CD8-positive, alpha-beta memory T cell (primary cell): ENCODE results near the gene ARF1. TPM values are rescaled to one million over a fixed set of nuclear protein-coding genes. Genes with fewer than 3 reads are reported as not detected.

Experiments
- CTCF ChIA-PET: fragments of 350-600 bp; sonication (Branson Sonifier 250); formaldehyde crosslinking; loops from one replicate; lab custom pipeline; 2021; ENCODE audit warnings: antibody characterized with exemption; lab: Charles Lee
- POLR2A ChIA-PET: fragments of 350-600 bp; sonication (Branson Sonifier 250); formaldehyde crosslinking; loops from one replicate; lab custom pipeline; 2021; ENCODE audit warnings: antibody characterized with exemption; lab: Charles Lee
- DNase-seq, 5 donors: peaks; one replicate each; pipeline versions ENCODE4 v3.0.0 to v3.0.0-alpha.2; 2020 to 2022; ENCODE audit warnings: mixed read lengths in 1 of 5
- H3K27ac ChIP-seq: one replicate; pipeline ENCODE4 v1.7.0; 2013; ENCODE audit warnings: low read depth, mild to moderate bottlenecking, low read length, moderate library complexity
- H3K27me3 ChIP-seq: 2 replicates; pipeline ENCODE4 v1.7.0; 2013; ENCODE audit warnings: low read length, mild to moderate bottlenecking; ENCODE audit not compliant: insufficient read depth, poor library complexity, severe bottlenecking
- H3K36me3 ChIP-seq: 2 replicates; pipeline ENCODE4 v1.7.0; 2013; ENCODE audit warnings: mild to moderate bottlenecking, low read length, moderate library complexity; ENCODE audit not compliant: insufficient read depth
- H3K4me1 ChIP-seq: 2 replicates; pipeline ENCODE4 v1.7.0; 2013; ENCODE audit warnings: mild to moderate bottlenecking, low read length, moderate library complexity; ENCODE audit not compliant: insufficient read depth
- H3K4me3 ChIP-seq: 2 replicates; pipeline ENCODE4 v1.7.0; 2013; ENCODE audit warnings: mild to moderate bottlenecking, low read length
- H3K9me3 ChIP-seq: 2 replicates; pipeline ENCODE4 v1.7.0; 2013; ENCODE audit warnings: mild to moderate bottlenecking, low read length
- H3K27ac Mint-ChIP-seq, 8 donors: one replicate each; pipeline ENCODE4 v1.8.0; 2020 to 2021; ENCODE audit warnings: mixed read lengths in 8 of 8, mild to moderate bottlenecking in 6 of 8, inconsistent platforms in 3 of 8, moderate library complexity in 3 of 8
- H3K27me3 Mint-ChIP-seq, 2 donors: one replicate each; pipeline ENCODE4 v1.8.0; 2020 to 2021; ENCODE audit warnings: mixed read lengths in 2 of 2, mild to moderate bottlenecking in 1 of 2, moderate library complexity in 1 of 2
- H3K36me3 Mint-ChIP-seq, 3 donors: one replicate each; pipeline ENCODE4 v1.8.0; 2020 to 2021; ENCODE audit warnings: mixed read lengths in 3 of 3, inconsistent platforms in 1 of 3, mild to moderate bottlenecking in 1 of 3
- H3K4me1 Mint-ChIP-seq, 3 donors: one replicate each; pipeline ENCODE4 v1.8.0; 2020 to 2021; ENCODE audit warnings: mixed read lengths in 3 of 3, inconsistent platforms in 1 of 3, mild to moderate bottlenecking in 1 of 3
- H3K4me3 Mint-ChIP-seq, 7 donors: one replicate each; pipeline ENCODE4 v1.8.0; 2020 to 2021; ENCODE audit warnings: mixed read lengths in 7 of 7, mild to moderate bottlenecking in 6 of 7, moderate library complexity in 4 of 7, inconsistent platforms in 2 of 7
- H3K9me3 Mint-ChIP-seq, 5 donors: one replicate each; pipeline ENCODE4 v1.8.0; 2020 to 2022; ENCODE audit warnings: mixed read lengths in 5 of 5, mild to moderate bottlenecking in 3 of 5, moderate library complexity in 2 of 5, inconsistent platforms in 1 of 5
- polyA plus RNA-seq: library from polyadenylated mRNA; unstranded; fragments of 300-500 nt; fragmentation: Illumina TruSeq; gene quantifications from one replicate; pipeline ENCODE4 v1.2.3, GENCODE V29; 2021
- total RNA-seq, 2 experiments: library from RNA; stranded (reverse); gene quantifications; one replicate each; pipeline ENCODE4 v1.2.3, GENCODE V29; 2021

The ARF1 gene
- total and polyA plus RNA-seq, 3 experiments from 2014 or later: 379 to 569 (median 379) TPM

DNA sequence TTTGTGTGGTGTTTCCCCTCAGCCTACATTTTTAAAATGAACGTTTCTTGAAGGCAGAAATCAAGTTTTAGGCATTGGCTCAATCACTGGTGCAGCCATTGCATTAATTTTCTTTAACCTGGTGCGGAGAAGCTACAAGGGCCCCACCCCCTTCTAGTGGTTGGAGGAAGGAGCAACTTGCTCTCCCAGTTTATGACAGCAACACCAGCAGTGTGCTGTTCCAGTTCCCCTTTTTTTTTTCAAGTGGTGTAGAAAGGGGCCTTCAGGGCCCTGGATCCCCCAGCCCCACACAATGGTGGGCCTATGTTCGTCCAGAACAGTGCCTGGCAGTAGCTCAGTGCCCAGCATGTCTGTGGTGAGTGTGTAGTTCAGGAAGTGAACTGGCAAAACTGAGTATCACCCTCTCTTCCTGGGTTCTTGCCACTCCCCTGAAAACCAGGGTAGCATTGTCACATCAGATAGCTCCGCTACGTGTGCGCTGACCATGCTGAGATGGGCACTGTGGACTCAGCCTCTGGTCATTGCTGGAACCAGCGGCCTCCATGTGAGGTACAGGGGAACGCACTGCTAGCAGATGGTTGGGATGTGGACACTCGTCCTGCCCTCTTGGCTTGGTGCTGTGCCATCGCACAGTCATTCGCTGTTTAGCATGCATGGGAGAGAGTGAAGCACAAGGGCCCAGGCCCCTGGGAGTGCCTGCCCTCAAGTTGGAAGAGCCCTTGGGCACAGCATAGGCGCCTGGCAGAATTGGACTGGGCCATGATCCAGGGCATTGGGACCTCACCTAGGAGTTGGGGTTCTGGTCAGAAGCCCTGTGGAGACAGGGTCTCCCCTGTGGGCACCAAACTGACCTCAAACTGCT lies 7.2 kb downstream of the ARF1 start:
- ChIA-PET CTCF (interaction anchor here (1.7 kb wide), 1 partner anchor 20 kb away, joined by 3 read pairs; no protein-coding TSS in a partner anchor), POLR2A (interaction anchor here (0.8 to 0.9 kb wide), 2 partner anchors 9 to 12 kb away, joined by 3 read pairs; no protein-coding TSS in a partner anchor)
- peak overlapping the region; percentile 30 for H3K4me3 ChIP-seq
- Mint-ChIP-seq H3K36me3 (peaks cover 4 to 59% (median 11%) of the 10 kb centered on the region in 3 donors), H3K4me3 (peak overlapping the region; percentile 78 to 96 (median 84)), H3K9me3 (peaks cover 0 to 6% (median 3%) of the 10 kb centered on the region in 5 donors), H3K27ac (peak overlapping the region; percentile 83 to 99 (median 95)), H3K4me1 (peaks cover 80 to 96% (median 88%) of the 10 kb centered on the region in 3 donors), H3K27me3 (peaks cover 0 to 3% of the 10 kb centered on the region in 2 donors)
- H3K4me1 ChIP-seq: peaks cover 79% of the 10 kb centered on the region
- H3K27ac ChIP-seq: no peak overlapping the region
- peaks cover 7% of the 10 kb centered on the region for H3K9me3 ChIP-seq
- DNase-seq: peak in 1 of 5 donors; percentile 40
- H3K36me3 ChIP-seq: peaks cover 19% of the 10 kb centered on the region
- H3K27me3 ChIP-seq: no peaks in the 10 kb centered on the region

- CTCF ChIA-PET: interaction anchor here (1.7 kb wide), 1 partner anchor 19 kb away, joined by 3 read pairs; no protein-coding TSS in a partner anchor
- peak overlapping the region in 6 of 7 donors; percentile 65 to 90 (median 82) for H3K4me3 Mint-ChIP-seq
- Histone ChIP-seq H3K4me1 (peaks cover 75% of the 10 kb centered on the region), H3K4me3 (no peak overlapping the region), H3K27me3 (no peaks in the 10 kb centered on the region), H3K27ac (no peak overlapping the region), H3K9me3 (peaks cover 7% of the 10 kb centered on the region), H3K36me3 (peaks cover 19% of the 10 kb centered on the region)
- peaks cover 80 to 96% (median 88%) of the 10 kb centered on the region in 3 donors for H3K4me1 Mint-ChIP-seq
- peak overlapping the region; percentile 23 to 92 (median 81) for H3K27ac Mint-ChIP-seq
- peaks cover 9 to 58% (median 14%) of the 10 kb centered on the region in 3 donors for H3K36me3 Mint-ChIP-seq
- POLR2A ChIA-PET: interaction anchor here (0.6 kb wide), 1 partner anchor 38 kb away, joined by 4 read pairs; no protein-coding TSS in a partner anchor
- peaks cover 0 to 9% (median 6%) of the 10 kb centered on the region in 5 donors for H3K9me3 Mint-ChIP-seq
- DNase-seq: peak in 1 of 5 donors; percentile 35
- H3K27me3 Mint-ChIP-seq: peaks cover 0 to 3% of the 10 kb centered on the region in 2 donors
Measured at GRCh38 chr1:228090613-228091081, 8.1 kb downstream of the ARF1 start.

- ChIA-PET CTCF (interaction anchor here (1.7 kb wide), 1 partner anchor 19 kb away, joined by 3 read pairs; no protein-coding TSS in a partner anchor), POLR2A (interaction anchor here (0.6 kb wide), 1 partner anchor 38 kb away, joined by 4 read pairs; no protein-coding TSS in a partner anchor)
- Histone ChIP-seq H3K36me3 (peaks cover 19% of the 10 kb centered on the region), H3K27me3 (no peaks in the 10 kb centered on the region), H3K4me3 (no peak overlapping the region), H3K27ac (no peak overlapping the region), H3K9me3 (peaks cover 7% of the 10 kb centered on the region), H3K4me1 (peaks cover 75% of the 10 kb centered on the region)
- DNase-seq: no peak
- Mint-ChIP-seq H3K36me3 (peaks cover 9 to 62% (median 16%) of the 10 kb centered on the region in 3 donors), H3K4me1 (peaks cover 81 to 96% (median 88%) of the 10 kb centered on the region in 3 donors), H3K9me3 (peaks cover 0 to 9% (median 6%) of the 10 kb centered on the region in 5 donors), H3K27ac (peak overlapping the region; percentile 14 to 92 (median 81)), H3K4me3 (peak overlapping the region; percentile 37 to 90 (median 78)), H3K27me3 (peaks cover 0 to 3% of the 10 kb centered on the region in 2 donors)
Measured at GRCh38 chr1:228091084-228091483, 8.6 kb downstream of the ARF1 start.

DNA sequence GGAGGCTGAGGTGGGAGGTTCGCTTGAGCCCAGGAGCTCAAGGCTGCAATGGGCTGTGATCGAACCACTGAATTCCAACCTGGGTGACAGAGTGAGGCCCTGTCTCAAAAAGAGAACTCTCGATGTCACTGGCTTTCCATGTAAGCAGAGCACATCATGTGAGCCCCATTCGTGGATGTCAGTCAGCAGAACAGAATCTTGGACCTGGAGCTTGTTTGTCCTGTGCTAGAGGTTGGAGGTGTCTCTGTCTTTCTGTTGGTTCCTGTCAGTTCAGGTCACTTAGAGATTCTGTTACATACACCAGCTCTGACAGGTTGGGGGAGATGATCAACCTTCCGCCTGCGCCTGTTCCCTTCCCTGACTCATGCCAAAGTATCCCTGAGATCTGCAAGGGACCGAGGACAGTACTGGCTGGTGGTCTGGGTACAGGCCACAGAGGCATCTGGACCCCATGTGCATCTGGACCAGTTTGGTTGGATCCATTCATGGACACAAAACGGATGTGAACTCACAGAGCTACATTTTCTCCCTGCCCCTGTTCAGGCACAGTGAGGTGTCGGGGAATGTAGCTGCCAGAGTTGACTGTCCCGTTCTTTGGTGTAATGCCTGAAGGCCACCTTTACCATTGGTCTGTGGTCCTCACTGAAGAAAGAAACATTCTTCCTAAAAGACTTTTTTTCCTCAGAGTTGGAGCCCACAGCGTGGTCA lies 10.0 kb downstream of the ARF1 start:
- ChIA-PET POLR2A (no interaction called here), CTCF (no interaction called here)
- peak overlapping the region; percentile 14 to 92 (median 64) for H3K27ac Mint-ChIP-seq
- no peak overlapping the region for H3K4me3 ChIP-seq
- peaks cover 66% of the 10 kb centered on the region for H3K4me1 ChIP-seq
- peaks cover 0 to 9% (median 6%) of the 10 kb centered on the region in 5 donors for H3K9me3 Mint-ChIP-seq
- H3K9me3 ChIP-seq: peaks cover 7% of the 10 kb centered on the region
- H3K36me3 ChIP-seq: peaks cover 23% of the 10 kb centered on the region
- H3K36me3 Mint-ChIP-seq: peaks cover 9 to 71% (median 16%) of the 10 kb centered on the region in 3 donors
- no peaks in the 10 kb centered on the region for H3K27me3 ChIP-seq
- no peak for DNase-seq
- H3K27ac ChIP-seq: no peak overlapping the region
- peak overlapping the region in 3 of 7 donors; percentile 7 to 83 (median 18) for H3K4me3 Mint-ChIP-seq
- peaks cover 72 to 93% (median 80%) of the 10 kb centered on the region in 3 donors for H3K4me1 Mint-ChIP-seq
- peaks cover 0 to 3% of the 10 kb centered on the region in 2 donors for H3K27me3 Mint-ChIP-seq

DNA sequence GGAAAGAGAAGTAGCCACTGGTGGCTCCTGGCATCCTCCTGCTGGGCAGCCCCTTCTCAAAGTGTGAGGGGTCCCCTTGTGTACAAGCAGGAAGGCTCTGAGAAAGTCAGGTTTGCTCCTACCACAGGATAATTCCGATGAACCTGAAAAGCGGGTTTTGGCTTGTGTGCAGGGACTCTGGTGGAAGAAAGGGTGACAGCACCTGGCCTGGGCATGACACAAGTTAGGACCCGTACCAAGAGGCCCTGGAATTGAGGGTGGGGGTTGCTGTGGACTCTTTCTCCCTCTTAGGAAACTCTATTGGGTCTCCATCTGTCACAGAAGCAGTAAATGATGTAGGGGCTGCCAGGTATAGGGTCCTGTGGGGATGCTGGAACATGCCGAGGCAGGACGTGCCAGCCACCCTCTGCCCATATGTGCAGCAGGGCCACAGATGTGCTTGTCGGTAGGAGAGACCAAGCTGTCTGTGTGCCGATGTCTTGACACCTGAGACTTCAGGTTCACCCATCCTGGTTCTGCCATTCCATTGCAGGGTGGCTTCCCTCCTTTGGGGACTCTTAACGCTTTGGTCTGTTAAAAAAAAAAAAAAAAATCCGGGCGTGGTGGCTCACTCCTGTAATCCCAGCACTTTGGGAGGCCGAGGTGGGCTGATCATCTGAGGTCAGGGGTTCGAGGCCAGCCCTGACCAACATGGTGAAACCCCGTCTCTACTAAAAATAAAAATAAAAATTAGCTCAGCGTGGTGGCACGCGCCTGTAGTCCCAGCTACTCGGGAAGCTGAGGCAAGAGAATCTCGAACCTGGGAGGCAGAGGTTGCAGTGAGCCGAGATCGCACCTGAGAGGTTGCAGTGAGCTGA lies 10.8 kb downstream of the ARF1 start:
- peaks cover 58% of the 10 kb centered on the region for H3K4me1 ChIP-seq
- H3K4me1 Mint-ChIP-seq: peaks cover 66 to 90% (median 72%) of the 10 kb centered on the region in 3 donors

DNA sequence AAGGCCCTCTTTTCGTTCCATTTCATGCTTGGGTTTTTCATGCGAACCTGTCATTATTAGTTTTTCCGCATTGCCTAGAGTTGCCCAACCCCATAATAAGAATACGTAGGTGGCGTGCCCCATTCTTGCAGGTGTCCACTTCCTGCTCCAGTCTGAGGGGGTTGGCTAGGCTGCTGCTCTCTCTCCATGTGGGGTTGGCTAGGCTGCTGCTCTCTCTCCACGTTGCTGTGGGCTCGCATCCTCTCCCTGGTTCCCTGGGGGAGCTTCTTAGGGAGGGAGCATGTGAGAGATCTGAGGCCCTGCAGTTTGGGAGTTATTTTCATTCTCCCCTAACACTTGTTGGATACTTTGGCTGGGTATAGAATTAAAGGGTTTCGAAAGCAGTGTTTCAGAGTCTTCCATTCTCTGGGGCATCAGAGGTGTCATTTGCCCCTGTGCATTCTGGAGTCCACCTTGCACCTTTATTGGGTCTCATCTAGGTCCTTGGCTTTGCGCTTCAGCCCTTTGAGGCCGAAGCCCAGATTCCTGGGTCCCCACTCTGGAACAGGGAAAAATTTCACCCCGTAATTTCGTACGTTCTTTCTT lies 12.0 kb downstream of the ARF1 start:
- POLR2A ChIA-PET: interaction anchor here (0.5 kb wide), 1 partner anchor 1744 kb away, joined by 3 read pairs; no protein-coding TSS in a partner anchor
- Mint-ChIP-seq H3K27ac (peak overlapping the region in 5 of 8 donors; percentile 11 to 83 (median 37)), H3K4me1 (peaks cover 58 to 84% (median 60%) of the 10 kb centered on the region in 3 donors), H3K36me3 (peaks cover 12 to 74% (median 14%) of the 10 kb centered on the region in 3 donors), H3K9me3 (peaks cover 0 to 9% (median 6%) of the 10 kb centered on the region in 5 donors), H3K27me3 (no peaks in the 10 kb centered on the region), H3K4me3 (peak overlapping the region in 2 of 7 donors; percentile 20 to 42)
- no peak overlapping the region for H3K4me3 ChIP-seq
- peaks cover 39% of the 10 kb centered on the region for H3K36me3 ChIP-seq
- no peak for DNase-seq
- H3K9me3 ChIP-seq: peaks cover 7% of the 10 kb centered on the region
- H3K27me3 ChIP-seq: no peaks in the 10 kb centered on the region
- CTCF ChIA-PET: no interaction called here
- no peak overlapping the region for H3K27ac ChIP-seq
- peaks cover 46% of the 10 kb centered on the region for H3K4me1 ChIP-seq

More for the DNA sequence above, 10.8 kb downstream of the ARF1 start:
- CTCF ChIA-PET: no interaction called here
- H3K27me3 ChIP-seq: no peaks in the 10 kb centered on the region
- peak overlapping the region in 3 of 8 donors; percentile 9 to 91 (median 42) for H3K27ac Mint-ChIP-seq
- H3K36me3 Mint-ChIP-seq: peaks cover 9 to 72% (median 12%) of the 10 kb centered on the region in 3 donors
- H3K36me3 ChIP-seq: peaks cover 30% of the 10 kb centered on the region
- peaks cover 0 to 3% of the 10 kb centered on the region in 2 donors for H3K27me3 Mint-ChIP-seq
- DNase-seq: peak in 1 of 5 donors; percentile 16
- POLR2A ChIA-PET: interaction anchor here (0.6 kb wide), 1 partner anchor 405 kb away, joined by 5 read pairs; no protein-coding TSS in a partner anchor
- H3K27ac ChIP-seq: no peak overlapping the region
- H3K4me3 Mint-ChIP-seq: peak overlapping the region in 1 of 7 donors; percentile 18
- peaks cover 0 to 9% (median 6%) of the 10 kb centered on the region in 5 donors for H3K9me3 Mint-ChIP-seq
- H3K9me3 ChIP-seq: peaks cover 7% of the 10 kb centered on the region
- no peak overlapping the region for H3K4me3 ChIP-seq
